Stimulated activated naive CD4-positive, alpha-beta T cell (primary cell): Measurements from ENCODE around the gene CDK17.
"Not testable (repeated sequence)": the region's sequence is repeated elsewhere in the genome, so short reads cannot be mapped to it uniquely, and the experiment has no call there.

Experiments
- DNase-seq, 6 experiments: peaks; one replicate each; lab custom pipeline; 2025; lab: John Stamatoyannopoulos, UW

The CDK17 gene

DNA sequence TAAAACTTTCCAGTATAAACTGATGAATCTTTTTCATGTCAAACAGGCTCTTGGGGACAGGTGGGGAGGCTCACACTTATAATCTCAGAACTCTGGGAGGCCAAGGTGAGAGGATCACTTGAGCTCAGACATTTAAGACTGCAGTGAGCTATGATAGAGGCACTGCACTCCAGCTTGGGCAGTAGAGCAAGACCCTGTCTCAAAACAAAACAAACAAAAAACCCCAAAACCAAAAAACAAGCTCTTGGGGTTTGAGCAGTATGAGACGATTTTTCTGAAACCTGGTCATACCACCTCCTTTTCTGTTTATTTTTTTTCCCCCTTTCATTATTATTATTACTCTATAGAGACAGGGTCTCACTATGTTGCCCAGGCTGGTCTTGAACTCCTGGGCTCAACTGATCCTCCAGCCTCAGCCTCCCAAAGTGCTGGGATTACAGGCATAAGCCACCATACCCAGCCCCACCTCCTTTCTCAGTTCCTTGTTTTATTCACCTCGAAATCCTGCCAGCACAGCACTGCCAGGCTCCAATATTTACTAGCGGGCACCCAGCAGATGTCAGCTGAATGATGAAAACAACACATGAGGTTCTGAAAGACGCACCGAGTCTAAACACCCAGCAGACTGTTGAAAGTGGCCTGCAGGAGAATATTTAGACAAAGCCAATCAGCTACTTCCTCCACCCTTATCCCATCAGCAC is 19.5 kb upstream of the CDK17 start:
- DNase-seq = no peak

GRCh38 chr12:96417688-96418087 is 17.4 kb upstream of the CDK17 start:
- not testable (repeated sequence) for DNase-seq

DNA sequence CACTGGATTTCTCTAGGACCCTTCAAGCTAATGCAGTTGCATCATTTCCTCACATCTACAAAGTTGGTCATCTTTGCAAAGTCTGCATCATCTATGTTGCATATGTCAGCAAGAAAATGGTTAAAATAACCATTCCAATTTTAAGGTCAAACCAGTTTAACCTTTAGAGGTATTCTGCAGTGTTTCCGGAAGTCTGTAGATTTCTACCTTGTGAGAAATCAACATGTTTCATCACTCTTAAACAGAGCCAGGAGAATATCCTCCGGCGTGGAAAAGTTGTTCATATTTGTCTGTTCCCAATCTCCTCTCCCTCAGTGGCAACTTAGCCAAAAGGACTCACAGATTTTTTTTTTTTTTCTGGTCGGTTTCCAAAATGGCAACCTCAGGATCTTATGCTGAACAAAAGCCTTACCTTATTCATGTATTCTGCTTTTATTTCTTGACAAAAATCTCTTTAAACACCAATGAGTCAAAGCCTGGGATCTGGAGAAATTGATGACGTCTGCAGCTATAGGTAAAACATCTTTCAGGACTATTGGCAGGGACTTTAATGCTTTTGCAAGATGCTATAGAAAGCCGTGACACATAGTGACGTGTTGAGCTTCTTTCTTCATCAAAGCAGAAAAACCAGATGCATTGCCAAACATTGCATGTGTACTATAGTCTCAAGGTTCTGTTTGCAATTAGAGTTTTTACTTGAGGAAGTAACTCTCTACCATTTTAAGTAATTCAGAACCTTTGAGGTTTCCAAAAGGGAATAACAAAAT is 16.0 kb upstream of the CDK17 start:
- DNase-seq = no peak

GRCh38 chr12:96414637-96415036 is 14.4 kb upstream of the CDK17 start:
- DNase-seq = no peak

DNA sequence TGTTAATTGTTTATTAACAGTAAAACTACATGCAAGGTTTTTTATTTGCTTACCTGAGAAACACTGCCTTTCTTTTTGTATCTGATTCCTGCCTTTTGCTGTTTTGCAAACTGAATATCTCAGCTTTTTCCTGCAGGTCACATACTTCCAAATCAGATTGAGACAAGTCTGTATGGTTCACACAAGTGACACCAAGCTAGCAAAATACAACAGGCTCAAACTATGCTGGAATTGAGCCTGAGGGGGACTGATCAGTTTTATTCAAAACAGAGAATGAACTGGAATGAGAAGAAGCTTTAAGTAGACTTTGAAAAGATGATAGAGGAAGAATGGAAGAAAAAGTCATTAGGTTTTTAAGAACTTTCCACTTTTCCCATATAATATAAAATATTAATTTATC is 12.2 kb upstream of the CDK17 start:
- DNase-seq = no peak

DNA sequence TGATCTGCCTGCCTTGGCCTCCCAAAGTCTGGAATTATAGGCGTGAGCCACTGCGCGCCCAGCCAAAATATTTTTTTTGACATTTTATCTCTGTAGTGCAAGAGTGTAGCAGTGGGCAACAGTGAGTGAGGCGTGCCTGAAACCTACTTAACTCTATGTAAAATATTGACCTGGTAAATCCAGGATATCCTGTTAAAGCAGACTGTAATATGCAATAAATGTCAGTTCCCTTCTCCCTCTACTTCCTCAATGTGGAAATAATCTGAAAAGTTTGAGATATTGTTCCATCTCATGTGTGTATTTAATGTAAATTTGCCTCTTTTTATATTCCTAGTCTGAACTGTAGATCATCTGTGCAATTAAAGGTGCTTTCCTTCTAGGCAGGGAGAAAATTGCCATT is 9.5 kb upstream of the CDK17 start:
- no peak for DNase-seq

DNA sequence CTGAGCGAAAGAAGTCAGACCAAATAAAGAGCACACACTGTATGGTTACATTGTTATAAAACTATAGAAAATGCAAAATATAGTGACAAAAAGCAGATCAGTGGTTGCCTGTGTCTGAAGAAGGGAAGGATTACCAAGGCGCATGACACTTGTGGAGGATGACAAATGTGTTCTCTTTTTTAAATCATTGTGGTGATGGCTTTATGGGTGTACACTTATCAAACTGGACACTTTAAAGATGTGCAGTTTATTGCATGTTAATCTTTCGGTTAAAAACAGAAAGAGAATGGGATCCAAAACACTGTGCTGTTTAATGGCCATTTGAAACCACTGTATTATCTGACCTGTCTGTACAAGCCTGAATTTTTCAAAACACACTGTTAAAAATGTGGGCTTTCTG is 8.8 kb upstream of the CDK17 start:
- DNase-seq = no peak

GRCh38 chr12:96407429-96408097 is 7.3 kb upstream of the CDK17 start:
- not testable (repeated sequence) for DNase-seq

DNA sequence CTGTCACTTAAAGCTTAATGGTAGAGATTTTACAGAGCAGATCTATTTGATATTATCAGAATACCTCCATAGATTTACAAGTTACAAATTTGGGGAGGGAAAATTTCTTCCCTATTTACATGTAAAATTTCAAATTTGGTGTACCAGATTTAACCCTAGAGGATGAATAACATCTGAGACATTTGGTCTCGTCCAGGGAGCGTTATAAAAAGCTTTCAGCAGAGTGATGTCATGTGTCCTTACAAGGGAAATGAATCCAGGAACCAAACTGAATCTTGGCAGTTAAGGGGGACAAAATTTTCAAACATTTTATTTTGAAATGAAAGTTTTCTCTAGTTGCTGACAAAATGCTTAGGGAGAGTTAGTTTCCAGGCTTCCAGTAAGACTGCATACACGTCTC is 4.5 kb upstream of the CDK17 start:
- DNase-seq = no peak

DNA sequence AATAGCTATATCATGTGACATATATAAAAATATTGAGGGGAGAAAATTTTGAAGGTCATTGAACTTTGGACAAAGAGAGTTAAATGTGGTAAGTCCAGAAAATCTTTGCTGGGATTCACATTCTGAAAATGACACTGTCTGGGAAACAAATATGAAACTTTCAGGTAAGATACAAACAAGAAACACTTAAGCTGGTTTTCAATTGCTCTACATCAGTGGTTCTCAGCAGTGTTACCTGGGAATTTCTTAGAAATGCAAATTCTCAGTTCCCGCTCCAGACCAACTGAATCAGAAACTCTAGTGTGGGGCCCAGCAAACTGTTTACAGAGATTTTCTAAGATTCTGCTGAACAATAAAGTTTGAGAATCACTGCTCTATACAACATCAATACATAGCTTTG is 3.6 kb upstream of the CDK17 start:
- DNase-seq = no peak

GRCh38 chr12:96402522-96402921 is 2.3 kb upstream of the CDK17 start:
- DNase-seq = not testable (repeated sequence)

DNA sequence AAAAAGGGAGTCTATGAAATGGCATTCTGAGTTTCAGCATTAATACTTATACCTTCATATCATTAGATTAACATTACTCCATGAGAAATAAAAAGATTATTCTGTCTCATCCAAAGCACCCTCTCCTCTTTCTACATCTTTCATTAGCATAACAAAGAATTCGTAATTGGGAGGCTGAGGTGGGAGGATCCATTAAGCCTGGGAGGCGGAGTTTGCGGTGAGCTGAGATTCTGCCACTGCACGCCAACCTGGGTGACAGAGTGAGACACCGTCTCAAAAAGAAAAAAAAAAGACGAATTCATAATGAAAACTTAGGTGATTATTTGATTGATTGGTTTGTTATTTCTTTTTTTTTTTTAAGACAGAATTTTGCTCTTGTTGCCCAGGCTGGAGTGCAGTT is 1.8 kb upstream of the CDK17 start:
- no peak for DNase-seq

DNA sequence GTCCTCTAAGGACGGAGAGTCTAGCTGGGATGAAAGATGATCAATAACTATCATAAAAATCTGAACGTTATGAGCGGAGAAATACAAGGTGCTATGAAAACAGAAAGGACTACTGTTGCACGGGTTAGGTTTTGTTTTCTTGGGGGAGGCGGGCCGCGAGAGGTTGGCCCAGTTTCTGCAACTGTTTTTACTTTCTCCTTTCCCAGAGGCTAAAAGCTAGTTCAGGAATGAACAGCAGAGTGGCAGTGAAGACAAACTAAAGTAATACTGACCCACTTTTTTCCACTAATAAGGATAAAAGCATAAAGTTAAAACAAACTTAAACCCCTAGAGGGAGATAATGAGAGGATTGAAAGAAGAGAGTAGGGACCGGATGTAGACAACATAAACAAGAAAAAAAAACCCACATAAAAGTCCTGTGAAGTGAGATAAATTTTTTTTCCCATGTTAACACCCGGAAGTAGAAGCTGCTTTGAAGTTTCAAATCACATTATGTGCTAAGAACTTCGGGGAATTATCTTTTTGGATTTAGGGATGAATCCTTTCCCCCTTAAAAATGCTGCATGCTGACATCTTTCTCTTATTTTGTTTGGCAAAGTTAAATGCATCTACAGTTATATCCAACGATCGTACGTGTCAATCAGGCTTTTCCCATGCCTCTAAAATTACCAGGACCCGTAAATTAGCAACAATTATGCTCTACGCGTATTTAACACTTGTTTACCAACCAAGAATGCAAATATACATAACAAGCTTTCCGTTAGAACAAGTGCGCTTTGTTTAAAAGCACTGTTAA is 1.0 kb upstream of the CDK17 start:
- peak; percentile 11 to 87 (median 57) for DNase-seq

DNA sequence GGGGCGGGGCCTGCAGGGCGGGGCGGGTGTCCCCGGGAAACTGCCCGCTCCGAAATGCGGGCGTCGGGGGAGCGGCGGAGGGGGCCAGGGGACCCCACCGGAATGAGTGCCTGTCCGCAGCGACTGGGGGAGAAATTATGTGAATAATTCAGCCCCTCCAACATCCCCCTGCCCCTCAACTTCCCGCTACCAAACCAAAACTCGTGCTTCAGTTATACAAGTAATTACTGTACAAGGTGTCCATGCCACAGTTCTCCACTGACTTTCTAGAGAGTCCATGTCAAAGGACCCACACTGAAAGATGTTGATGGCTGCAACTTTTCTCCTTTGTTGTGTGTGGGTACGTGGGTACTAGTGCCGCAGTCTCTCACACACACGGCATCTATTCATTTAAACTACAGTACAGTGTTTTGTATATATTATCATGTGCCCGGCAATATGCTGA is 414 bp upstream of the CDK17 start:
- DNase-seq = no peak

DNA sequence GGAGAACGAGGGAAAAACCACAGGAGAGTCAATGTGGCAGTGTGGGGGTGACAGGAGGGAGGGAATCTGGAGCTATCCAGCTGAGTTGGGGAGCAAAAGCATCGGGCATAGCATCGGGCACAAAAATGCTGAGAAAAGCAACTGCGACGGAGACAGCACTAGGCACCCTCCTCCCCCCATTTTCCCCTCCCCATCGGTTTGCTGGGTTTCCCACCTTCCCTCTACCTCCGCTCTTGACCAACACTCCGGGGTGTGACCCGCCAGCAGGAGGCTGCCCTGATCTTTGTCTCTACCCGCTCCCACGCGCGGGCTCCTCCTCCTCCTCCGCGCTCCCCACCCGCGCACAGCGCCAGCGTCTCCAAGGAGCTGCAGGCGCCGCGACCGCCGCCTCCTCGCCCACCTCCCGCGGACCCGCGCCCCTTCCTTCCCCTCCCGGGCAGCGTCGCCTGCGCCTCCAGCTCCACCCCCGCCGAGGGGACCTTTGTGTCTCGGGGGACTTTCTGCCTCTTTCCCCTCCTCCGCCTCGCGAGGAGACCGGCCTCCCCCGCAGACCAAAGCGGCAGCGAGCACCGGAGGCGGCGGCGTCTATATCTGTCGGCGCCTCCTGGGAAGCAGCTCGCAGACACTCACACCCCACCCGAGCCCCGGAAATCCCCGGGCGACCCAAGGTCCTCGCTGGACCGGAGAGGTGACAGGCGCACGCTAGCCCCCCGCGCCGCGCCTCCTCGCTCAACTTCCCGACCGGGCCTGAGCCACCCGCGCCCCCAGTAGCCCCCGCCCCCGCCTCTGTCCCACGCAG is 920 bp downstream of the CDK17 start:
- DNase-seq = peak; percentile 65 to 83 (median 72)

DNA sequence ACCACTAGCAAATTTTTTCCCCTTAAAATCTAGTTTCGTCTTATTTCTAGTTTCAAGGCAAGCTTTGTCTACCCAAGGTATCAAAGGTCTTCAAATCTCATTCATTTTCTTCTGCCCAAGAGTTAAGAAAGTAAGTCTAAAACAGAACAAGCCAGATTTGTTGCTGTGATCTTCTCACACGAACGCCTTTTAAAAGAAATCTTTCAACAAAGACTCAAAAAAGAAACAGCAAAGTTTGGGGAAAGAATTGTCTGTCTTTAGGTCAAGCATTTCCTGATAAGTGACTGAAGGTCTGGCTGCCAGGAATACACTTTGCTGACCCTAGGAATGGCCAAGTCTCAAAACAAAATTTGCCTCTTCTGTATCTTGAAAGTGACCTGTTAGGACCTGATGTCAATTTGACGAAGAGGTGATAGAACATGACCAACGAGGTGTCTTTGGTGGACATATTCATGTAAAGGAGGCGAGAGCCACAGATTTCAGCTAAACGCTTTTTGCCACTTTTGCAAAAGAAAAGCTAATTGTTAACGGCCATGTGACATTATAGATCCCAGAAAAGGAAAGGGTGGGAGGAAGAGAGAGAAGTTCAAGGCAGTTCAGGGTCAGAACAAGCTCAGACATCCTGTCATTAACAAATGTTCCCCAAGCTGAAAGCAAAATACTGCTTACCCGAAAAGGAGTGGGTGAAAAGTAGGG is 1.7 kb downstream of the CDK17 start:
- DNase-seq = peak in 2 of 6 experiments; percentile 32

- DNase-seq = no peak
Observed at GRCh38 chr12:96397756-96398423, 2.3 kb downstream of the CDK17 start.

GRCh38 chr12:96396914-96397313 is 3.3 kb downstream of the CDK17 start:
- no peak for DNase-seq

- no peak for DNase-seq
Observed at GRCh38 chr12:96396209-96396608, 4.0 kb downstream of the CDK17 start.

DNA sequence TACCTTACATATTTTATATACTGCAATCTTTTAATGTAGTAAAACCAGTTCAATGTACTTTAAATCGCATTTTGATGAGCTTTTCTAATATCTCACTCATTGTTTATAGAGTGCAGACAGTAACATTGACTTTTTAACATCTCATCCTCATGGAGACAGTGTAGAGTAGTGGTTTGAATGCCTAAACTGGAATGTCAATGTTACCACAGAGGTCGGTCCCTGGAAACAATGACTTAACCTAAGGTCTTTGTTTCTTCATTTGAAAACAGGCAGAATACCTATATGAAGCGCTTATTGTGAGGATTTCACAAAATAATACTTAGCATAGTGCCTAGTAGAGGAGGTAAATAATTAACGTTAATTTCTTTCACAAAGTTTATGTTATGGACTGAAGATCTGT is 5.0 kb downstream of the CDK17 start:
- DNase-seq = no peak
